Fibroblast of skin of abdomen (primary cell): ENCODE measurements around the gene THAP7.

Experiments
- DNase-seq: peaks from one replicate; pipeline ENCODE4 v3.0.0-alpha.2; 2013

THAP7 gene

GRCh38 chr22:20993304-20994127, 8.4 kb downstream of the THAP7 start:
- DNase-seq, result no peak

GRCh38 chr22:20992456-20993303, 9.2 kb downstream of the THAP7 start:
- no peak for DNase-seq

GRCh38 chr22:20992056-20992442, 9.9 kb downstream of the THAP7 start:
- DNase-seq, result no peak

- no peak for DNase-seq
These were observed 10.5 kb downstream of the THAP7 start for GRCh38 chr22:20991252-20992055.

GRCh38 chr22:20990184-20991180, 11.4 kb downstream of the THAP7 start:
- DNase-seq, result no peak

- DNase-seq, result peak; percentile 21
These were observed 12.4 kb downstream of the THAP7 start for GRCh38 chr22:20989323-20990138.

- no peak for DNase-seq
These were observed 13.2 kb downstream of the THAP7 start for GRCh38 chr22:20988573-20989322.

- DNase-seq, result no peak
These were observed 14.5 kb downstream of the THAP7 start for GRCh38 chr22:20987375-20987774.

- DNase-seq, result no peak
These were observed 15.6 kb downstream of the THAP7 start for GRCh38 chr22:20986365-20986764.

GRCh38 chr22:20985720-20986119, 16.2 kb downstream of the THAP7 start:
- DNase-seq, result no peak

- DNase-seq, result no peak
These were observed 18.7 kb downstream of the THAP7 start for GRCh38 chr22:20983081-20983771.

- no peak for DNase-seq
These were observed 19.4 kb downstream of the THAP7 start for GRCh38 chr22:20982563-20982882.

GRCh38 chr22:20981787-20982562, 19.9 kb downstream of the THAP7 start, which contains the start of gene LZTR1:
LZTR1 (plus strand) TSS chr22:20982297; CDS start chr22:20982372, 75 bp downstream.
- peak; percentile 77 for DNase-seq

GRCh38 chr22:20980938-20981722, 20.8 kb downstream of the THAP7 start:
- DNase-seq, result no peak

- DNase-seq, result no peak
These were observed 21.4 kb downstream of the THAP7 start for GRCh38 chr22:20980523-20980922.

- DNase-seq, result no peak
These were observed 21.9 kb downstream of the THAP7 start for GRCh38 chr22:20979940-20980453.

GRCh38 chr22:20979243-20979809, 22.6 kb downstream of the THAP7 start:
- peak; percentile 74 for DNase-seq
